Subcutaneous adipose tissue (tissue), 4 donors: ENCODE data around the gene PTPRJ. TPM values are rescaled to one million over a fixed set of nuclear protein-coding genes. Genes with fewer than 3 reads are reported as not detected.

Experiments used
- total RNA-seq, 4 donors: library from RNA; depleted of rRNA; stranded (reverse); fragments of >200 nt; gene quantifications; one replicate each; pipeline ENCODE4 v1.1.0, GENCODE V29; 2016
- TF ChIP-seq, protein P1 (sequence below): fragments of 450-650 bp; IDR thresholded peaks from one replicate; pipeline ENCODE4 v1.5.1; 2016; ENCODE audit warnings: low read depth, mild to moderate bottlenecking, control low read depth, antibody characterized with exemption, moderate library complexity

Gene PTPRJ
- total RNA-seq, 4 donors from 2014 or later: 5.1 to 28.7 (median 9.4) TPM

DNA sequence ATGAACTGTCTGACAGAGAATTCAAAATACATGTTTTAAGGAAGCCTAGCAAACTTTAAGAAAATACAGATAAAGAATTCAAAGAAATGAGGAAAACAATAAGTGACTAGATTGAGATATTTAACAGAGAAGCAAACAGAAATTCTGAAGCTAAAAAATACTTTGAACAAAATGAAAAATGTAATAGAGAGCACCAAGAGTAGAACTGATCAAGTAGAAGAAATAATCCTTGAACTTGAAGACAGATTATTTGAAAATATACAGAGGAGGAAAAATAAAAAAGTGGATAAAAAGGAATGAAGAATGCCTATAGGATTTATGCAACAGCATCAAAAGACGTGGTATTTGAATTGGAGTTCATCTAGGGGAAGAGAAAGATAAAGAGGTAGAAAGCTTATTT, 134.4 kb downstream of the PTPRJ start:
- TF ChIP-seq, protein P1, sequence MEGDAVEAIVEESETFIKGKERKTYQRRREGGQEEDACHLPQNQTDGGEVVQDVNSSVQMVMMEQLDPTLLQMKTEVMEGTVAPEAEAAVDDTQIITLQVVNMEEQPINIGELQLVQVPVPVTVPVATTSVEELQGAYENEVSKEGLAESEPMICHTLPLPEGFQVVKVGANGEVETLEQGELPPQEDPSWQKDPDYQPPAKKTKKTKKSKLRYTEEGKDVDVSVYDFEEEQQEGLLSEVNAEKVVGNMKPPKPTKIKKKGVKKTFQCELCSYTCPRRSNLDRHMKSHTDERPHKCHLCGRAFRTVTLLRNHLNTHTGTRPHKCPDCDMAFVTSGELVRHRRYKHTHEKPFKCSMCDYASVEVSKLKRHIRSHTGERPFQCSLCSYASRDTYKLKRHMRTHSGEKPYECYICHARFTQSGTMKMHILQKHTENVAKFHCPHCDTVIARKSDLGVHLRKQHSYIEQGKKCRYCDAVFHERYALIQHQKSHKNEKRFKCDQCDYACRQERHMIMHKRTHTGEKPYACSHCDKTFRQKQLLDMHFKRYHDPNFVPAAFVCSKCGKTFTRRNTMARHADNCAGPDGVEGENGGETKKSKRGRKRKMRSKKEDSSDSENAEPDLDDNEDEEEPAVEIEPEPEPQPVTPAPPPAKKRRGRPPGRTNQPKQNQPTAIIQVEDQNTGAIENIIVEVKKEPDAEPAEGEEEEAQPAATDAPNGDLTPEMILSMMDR: no peak

DNA sequence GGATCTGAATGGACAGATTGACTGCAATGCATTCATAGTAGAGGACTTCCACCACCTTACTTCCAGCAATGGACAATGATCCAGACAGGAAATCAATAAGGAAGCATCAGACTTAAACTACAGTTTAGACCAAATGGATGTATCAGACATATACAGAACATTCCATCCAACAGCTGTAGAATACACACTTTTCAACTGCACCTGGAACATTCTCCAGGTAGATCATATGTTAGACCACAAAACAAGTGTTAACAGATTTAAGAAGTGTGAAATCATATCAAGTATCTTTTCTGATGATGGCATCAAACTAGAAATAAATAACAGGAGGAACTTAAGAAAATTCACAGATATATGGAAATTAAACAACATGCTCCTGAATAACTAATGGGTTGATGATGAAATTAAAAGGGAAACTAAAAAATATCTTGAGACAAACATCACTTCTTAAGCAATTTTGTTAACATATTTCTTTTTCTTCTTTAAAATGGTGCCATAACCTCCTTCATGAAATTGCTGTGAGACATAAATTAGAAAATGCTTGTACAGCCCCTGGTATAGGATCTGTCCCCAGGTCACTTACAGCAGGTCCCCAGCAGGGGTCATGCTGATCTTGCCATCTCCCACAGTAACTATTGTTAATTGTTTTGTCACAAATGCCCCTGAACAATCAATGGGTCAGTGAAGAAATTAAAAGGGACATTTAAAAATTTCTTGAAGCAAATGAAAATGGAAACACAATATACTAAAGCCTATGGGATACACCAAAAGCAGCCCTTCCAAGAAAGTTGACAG, 136.3 kb downstream of the PTPRJ start:
- TF ChIP-seq, protein P1: no peak

DNA sequence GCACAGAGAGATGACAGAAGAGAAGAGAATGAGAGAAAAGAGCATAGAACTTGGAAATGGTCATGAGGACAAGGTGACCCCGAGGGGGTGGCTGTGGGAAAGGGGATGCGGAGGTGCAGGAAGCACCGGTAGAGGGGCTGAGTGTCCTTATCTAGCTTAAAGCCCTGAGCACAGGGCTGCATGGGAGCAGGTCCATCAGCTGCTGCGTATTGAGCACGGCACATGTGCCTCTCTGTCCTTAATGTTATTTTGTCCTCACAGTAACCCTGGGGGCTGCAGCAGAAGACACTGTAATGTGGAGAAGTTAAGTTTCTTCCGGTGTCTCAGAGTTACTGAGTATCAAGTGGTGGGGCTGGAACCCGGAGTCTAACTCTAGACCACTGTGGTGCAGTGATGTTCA, 141.9 kb downstream of the PTPRJ start:
- TF ChIP-seq, protein P1: no peak

DNA sequence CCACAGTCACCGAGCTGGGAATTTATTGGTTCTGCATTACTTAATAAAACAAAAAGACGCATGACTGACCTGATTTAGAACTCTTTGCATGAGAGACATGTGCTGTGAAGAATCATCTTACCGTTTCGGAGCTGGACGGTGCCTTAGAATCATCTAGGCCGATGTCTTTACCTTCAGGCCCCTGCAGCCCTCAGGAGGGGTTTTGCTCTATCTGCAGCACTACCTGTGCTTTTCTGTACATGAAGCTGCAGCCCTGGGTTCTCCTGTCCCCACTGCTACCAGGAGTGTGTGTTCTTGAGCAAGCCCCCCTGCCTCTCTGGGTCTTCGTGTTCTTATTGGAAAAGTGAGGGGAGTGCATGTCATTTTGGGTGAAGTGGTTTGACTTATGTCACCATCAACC, 142.3 kb downstream of the PTPRJ start:
- TF ChIP-seq, protein P1: no peak

DNA sequence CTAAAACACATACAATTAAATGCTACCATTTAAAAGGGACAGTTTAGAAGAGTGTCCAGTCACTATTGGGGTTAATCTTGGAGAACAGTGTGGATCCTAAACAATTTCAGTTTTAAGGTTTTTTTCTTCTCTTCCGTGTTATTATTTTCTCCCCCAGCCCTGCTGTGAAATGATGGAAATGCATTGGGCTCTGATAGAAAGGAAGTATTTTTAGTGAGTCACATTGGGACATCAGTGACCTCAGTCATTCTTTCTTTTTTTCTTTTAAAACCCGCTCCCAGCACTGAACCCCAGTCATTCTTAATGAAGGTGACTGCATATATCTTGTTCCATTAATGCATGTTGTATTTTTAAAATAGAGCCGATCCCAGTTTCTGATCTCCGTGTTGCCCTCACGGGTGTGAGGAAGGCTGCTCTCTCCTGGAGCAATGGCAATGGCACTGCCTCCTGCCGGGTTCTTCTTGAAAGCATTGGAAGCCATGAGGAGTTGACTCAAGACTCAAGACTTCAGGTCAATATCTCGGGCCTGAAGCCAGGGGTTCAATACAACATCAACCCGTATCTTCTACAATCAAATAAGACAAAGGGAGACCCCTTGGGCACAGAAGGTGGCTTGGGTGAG, 143.0 kb downstream of the PTPRJ start:
- TF ChIP-seq, protein P1: no peak

DNA sequence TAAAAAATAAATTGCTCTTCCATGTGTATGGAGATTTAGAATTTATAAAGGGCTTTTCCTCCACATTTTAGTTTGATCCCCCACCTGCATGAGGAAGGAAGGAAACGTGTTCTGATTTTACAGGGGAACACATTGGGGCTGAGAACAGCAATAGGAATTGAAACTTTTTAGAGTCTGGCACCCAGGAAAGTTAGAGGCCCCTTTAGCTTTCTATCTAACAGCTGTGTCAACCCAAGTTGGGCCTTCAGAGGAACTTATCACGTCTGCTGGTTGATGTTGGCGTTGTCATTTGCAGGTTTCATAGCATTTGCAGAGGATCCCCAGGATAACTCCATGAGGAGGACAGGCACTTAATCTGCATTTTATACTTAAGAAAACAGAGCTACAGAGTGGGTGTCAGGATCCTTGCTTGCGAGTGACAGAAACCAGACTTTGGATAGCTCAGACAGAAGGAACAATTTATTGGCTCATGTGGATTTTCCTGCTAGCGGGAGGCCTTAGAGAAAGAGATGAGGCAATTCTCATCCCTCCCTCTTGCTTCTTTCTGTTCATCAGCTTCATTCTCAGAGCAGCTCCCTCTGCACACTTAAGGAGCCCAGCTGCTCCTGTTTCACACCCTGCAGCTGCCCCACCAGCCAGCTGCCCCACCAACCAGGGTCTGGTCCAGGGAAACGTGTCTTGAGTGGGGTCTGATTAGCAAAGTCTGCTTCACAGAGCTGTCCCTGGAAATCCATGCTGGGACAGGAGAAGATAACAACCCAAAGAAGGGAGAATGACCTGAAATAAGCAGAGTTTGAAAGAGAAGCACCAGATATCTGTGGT, 143.8 kb downstream of the PTPRJ start:
- TF ChIP-seq, protein P1: no peak

DNA sequence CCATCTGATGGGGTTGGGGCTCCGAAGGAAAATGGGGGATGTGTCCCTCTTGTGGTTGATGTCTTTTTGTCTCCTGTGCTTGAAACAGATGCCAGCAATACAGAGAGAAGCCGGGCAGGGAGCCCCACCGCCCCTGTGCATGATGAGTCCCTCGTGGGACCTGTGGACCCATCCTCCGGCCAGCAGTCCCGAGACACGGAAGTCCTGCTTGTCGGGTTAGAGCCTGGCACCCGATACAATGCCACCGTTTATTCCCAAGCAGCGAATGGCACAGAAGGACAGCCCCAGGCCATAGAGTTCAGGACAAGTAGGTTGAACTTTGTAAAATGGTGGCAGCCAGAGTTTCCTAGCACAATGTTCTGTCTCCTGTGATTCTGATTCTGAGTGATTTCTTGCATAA, 144.5 kb downstream of the PTPRJ start:
- TF ChIP-seq, protein P1: no peak
